Uterus (tissue), 2 donors: ENCODE results near the gene THSD7B.

Source experiments
- CTCF ChIP-seq, 4 experiments: fragments of 200-600 bp in 2 of 4; fragments of 450-650 bp in 2 of 4; sonication (generic) in 2 of 4; IDR thresholded peaks; one replicate each; pipeline ENCODE4 v1.5.1; 2016 to 2019; ENCODE audit warnings: antibody characterized with exemption in 4 of 4, mild to moderate bottlenecking in 2 of 4, moderate library complexity in 1 of 4
- POLR2A ChIP-seq, 2 donors: fragments of 450-650 bp; IDR thresholded peaks; one replicate each; pipeline ENCODE4 v1.6.1; 2016; ENCODE audit warnings: antibody characterized with exemption in 2 of 2, mild to moderate bottlenecking in 1 of 2, moderate library complexity in 1 of 2

- TF ChIP-seq CTCF (IDR thresholded peaks at IDR 0.05), result no peak
- TF ChIP-seq POLR2A (IDR thresholded peaks at IDR 0.05), result no peak
Measured at GRCh38 chr2:136769871-136770270, 4.5 kb downstream of the THSD7B start.
